ENCODE data around the gene PRKAB2.

DNA sequence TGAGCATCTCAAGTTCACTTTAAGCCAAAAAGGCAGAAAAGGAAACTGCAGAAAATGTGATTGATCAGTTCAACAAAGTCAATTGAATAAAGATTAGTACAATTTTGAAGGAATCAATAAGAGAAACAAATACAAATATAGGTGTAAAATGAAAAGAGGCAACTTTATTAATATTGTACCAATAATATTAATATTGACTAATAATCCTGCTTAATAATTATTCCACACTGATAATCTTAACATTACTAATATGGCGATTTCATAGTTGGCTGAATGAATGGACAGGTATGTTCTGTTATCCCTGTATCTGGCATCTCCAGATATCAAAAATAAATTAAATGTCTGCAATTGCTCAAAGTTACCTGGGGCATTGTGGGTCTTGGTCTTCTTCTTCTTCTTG is 61.8 kb downstream of the PRKAB2 start:
- TF ChIP-seq, protein P1, sequence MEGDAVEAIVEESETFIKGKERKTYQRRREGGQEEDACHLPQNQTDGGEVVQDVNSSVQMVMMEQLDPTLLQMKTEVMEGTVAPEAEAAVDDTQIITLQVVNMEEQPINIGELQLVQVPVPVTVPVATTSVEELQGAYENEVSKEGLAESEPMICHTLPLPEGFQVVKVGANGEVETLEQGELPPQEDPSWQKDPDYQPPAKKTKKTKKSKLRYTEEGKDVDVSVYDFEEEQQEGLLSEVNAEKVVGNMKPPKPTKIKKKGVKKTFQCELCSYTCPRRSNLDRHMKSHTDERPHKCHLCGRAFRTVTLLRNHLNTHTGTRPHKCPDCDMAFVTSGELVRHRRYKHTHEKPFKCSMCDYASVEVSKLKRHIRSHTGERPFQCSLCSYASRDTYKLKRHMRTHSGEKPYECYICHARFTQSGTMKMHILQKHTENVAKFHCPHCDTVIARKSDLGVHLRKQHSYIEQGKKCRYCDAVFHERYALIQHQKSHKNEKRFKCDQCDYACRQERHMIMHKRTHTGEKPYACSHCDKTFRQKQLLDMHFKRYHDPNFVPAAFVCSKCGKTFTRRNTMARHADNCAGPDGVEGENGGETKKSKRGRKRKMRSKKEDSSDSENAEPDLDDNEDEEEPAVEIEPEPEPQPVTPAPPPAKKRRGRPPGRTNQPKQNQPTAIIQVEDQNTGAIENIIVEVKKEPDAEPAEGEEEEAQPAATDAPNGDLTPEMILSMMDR (IDR thresholded peaks at IDR 0.05; ENCODE audit: low read depth, low read length), result no peak
- no peak for TF ChIP-seq EZH2phosphoT487 (IDR thresholded peaks at IDR 0.05; ENCODE audit: low read depth)

Measured in OCI-LY3 (cell line).